Kidney capillary endothelial cell (primary cell): ENCODE measurements around the gene OR4D1.
A peak's percentile ranks its signal among the peaks of the same experiment; 100 is the strongest.

ENCODE experiments used
- DNase-seq: peaks from one replicate; pipeline ENCODE4 v3.0.0-alpha.2; 2018; ENCODE audit warnings: low spot score

Gene OR4D1

DNA sequence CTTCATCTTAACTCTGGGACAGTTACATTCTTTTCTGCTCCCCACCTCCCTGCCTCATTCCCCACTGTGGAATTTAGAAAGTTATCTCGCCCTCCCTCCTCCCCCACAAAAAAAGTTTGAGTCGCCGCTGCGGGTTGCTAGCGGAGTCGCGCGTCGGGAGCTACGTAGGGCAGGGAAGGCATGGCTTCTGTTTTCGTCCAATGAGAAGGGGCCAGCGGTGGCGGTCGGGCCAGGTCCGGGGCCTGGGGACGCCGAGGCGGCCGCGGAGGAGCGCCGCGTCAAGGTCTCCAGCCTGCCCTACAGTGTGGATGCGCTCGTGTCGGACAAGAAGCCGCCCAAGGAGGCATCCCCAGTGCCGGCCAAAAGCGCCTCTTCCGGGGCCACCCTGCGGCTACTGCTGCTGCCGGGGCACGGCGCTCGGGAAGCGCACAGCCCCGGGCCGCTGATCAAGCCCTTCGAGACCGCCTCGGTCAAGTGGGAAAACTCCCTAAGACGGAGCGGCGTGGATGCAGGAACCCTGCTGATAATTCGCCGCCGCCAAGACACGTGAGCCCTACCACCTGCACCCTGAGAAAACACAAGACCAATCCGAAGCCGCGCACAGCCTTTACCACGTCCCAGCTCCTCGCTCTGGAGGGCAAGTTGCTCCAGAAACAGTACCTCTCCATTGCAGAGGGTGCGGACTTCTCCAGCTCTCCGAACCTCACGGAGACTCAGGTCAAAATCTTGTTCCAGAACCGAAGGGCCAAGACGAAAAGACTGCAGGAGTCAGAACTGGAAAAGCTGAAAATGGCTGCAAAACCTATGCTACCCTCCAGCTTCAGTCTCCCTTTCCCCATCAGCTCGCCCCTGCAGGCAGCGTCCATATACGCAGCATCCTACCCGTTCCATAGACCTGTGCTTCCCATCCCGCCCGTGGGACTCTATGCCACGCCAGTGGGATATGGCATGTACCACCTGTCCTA lies 8.9 kb downstream of the OR4D1 start:
- DNase-seq: no peak

DNA sequence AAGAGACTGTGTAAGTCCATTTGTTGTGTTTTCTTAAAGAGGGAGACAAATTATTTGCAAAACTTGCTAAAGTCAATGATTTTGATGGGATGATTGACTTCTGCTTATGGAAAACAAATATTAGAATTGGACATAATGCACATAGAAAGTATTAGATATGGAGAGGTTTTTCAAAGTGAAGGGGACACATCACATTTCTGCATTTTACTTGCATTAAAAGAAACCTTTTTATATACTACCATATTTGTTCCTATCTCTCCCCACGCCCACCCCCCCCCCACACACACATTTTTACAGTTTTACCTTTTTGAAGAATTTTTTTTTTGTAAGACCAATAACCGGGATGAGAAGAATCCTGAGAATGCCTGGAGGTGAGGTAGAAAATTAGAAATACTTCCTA lies 10.0 kb downstream of the OR4D1 start:
- no peak for DNase-seq

- no peak for DNase-seq
Observed at GRCh38 chr17:58161566-58161965, 13.4 kb downstream of the OR4D1 start.

DNA sequence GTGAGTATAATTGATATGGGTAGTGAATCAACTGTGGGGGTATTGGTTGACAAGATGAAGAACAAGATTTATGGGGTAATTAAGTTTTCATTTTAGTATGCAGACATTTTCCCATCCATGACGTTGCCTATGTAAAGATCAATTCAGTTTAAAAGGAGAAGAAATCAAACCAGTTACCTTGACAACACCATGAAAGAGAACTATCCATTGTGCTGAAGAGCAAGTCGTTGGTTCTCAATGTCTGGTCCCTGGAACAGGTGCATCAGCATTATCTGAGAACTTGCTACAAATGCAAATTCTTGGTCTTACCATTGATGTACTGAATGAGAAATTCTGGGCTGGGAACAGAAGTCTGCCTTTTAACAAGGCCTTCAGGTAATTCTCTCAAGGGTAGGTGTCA lies 17.8 kb downstream of the OR4D1 start:
- no peak for DNase-seq

DNA sequence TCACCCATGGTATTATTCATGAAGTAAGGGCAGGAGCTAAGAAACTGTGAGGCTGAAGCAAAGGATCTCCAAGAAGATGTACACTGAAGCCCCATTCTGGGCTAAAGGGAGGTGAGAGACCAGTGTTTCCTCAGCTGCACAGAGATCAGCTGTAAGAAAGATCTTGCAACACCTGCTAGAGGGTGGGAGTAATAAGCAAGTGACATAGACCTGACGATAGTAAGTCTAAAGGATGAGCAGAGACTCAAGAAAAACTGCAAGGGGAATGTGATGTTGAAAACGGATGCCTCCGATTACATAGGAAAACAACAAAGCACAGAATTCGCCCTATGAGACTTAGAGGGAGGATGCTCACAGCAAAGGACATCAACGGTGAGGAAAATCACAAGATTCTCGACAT lies 18.5 kb downstream of the OR4D1 start, which contains the start of gene OR4D2:
TSS of gene OR4D2 (plus strand) at position 301 of the 400 bp plus-strand sequence. CDS start 2,674 bp downstream, outside the sequence.
- no peak for DNase-seq

DNA sequence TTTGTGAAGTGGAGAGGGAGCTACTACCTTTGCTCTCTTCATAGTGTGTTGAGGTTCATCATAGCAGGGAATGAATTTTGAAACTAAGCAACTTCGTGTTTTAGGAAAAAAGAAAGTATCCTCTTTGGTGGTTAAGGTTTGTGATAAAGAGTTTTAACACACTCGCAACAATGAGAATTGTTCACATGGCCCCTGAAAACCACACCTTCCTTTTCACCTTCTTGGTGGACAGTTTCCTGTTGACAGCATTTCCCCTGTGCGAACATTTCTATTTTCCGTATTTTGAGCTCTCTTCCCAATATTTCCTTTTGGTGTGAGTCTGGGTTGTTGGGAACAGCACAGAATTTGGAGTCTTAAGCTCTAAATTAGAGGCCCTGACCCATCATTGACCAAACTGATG lies 22.4 kb downstream of the OR4D1 start:
- no peak for DNase-seq

GRCh38 chr17:58172369-58173071 lies 24.3 kb downstream of the OR4D1 start:
- peak; percentile 19 for DNase-seq

DNA sequence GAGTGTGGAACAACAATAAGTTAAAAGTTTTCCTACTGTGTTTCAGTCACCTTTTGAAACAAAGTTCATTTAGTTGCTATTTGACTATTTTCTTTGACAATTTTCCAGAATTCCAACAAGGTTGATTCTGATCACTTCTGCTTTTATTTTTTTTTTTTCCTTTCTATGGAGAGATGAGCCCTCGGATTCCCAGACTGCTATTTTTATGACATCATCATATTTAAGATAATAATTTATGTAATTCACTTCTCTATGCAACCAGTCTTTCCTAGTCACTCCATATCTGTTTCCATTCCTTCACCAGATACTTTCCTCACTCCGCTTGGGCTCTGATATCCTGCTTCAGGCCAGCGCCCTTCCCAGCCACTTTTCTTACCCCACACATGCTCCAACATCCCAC lies 26.7 kb downstream of the OR4D1 start:
- DNase-seq: no peak

GRCh38 chr17:58176200-58176599 lies 28.0 kb downstream of the OR4D1 start:
- no peak for DNase-seq

DNA sequence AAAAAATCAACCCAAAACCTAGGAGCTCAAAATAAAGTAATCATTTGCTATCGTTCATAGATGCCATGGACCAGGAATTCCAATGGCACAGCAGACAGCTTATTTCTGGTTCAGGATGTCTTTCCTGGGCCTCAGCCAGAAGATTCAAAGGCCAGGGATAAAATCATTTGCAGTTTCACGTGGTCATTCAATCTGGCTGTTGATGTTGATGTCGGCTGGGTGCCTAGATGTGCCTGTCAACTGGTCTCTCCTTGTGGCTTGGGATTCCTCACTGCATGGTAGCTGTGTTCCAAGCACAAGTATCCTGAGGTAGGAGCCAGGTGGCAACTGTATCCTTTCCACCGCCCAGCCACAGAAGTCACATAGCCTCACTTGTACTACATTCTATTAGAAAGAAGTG lies 33.6 kb downstream of the OR4D1 start:
- DNase-seq: no peak

DNA sequence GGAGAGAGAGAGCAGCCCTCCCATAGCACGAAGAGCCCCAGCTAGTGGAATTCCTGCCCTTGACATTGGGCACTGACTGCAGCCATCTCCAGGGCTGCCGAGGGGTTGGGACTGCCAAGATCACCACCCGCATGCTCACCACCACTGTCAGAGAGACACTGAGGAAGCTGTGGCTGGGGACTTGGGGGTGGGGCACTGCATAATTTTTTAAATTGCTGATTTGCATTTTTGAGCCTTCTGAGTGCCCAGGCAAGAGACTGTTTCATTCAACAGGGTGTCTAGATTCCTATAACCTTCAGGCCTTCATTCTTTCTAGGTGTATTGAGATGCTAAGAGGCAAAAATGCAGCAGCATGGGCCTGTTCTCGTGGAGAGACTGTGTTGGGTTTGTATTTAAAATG lies 35.3 kb downstream of the OR4D1 start:
- DNase-seq: no peak

GRCh38 chr17:58184308-58184985 lies 36.3 kb downstream of the OR4D1 start:
- no peak for DNase-seq

- no peak for DNase-seq
Observed at GRCh38 chr17:58184986-58185761, 37.0 kb downstream of the OR4D1 start.

- DNase-seq: no peak
Observed at GRCh38 chr17:58186591-58186990, 38.4 kb downstream of the OR4D1 start.

DNA sequence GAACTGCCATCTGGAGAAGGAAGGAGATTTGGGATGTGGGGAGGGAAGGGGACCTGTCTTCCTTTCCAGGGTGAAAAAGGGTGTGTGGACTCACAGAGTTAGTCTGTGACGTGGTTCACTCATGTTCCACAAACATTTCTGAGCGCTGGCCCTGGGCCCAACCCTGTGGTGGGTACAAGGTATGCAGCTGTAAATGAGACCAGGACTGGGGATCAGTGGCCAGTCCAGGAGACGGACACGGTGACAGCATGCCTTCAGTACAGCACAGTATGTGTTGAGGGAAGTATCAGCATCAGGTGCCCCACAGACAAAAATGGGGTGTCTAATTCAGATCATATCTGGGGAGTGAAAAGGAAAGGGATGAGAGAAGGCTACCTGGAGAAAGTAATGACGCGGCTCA lies 38.9 kb downstream of the OR4D1 start:
- no peak for DNase-seq

- DNase-seq: no peak
Observed at GRCh38 chr17:58187675-58188074, 39.5 kb downstream of the OR4D1 start.

- no peak for DNase-seq
Observed at GRCh38 chr17:58189436-58190146, 41.4 kb downstream of the OR4D1 start.

DNA sequence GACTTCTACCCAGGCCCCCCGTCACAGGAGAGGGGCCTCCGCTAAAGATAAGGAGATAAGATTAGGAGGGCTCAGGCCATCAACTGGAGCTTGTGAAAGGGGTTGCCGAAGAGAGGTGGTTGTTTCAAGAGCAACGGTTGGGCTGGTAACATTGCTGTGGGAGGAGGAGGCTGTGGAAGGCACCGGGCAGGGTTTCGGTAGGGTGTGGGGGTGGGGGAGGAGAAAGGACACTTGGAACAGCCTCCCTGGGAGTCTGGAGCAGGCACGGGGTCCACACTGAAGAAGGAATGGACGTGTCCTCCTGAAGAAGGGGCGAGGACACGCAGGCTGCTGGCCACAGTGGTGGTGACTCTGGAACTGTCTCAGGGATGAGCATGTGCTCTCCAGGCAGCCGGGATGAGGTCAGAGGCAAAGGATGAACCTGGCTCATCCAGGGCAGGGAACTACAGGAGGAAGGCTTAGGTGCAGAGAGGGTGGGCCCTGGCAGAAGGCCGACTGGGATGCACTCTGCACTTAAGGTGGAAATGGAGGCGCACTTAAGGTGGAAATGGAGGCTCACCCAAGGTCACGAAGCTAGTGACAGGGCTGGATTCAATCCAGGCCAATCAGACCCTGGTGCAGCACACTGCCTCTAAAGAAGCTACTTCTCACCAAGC lies 43.2 kb downstream of the OR4D1 start:
- no peak for DNase-seq

- DNase-seq: no peak
Observed at GRCh38 chr17:58192612-58193011, 44.4 kb downstream of the OR4D1 start, which contains the start of gene EPX. TSS of gene EPX (plus strand) at chr17:58192726. CDS start at chr17:58192847, 121 bp downstream.

GRCh38 chr17:58193641-58194255 lies 45.6 kb downstream of the OR4D1 start:
- no peak for DNase-seq
